Measurements from ENCODE around the gene PPM1N. TPM values are rescaled to one million over a fixed set of nuclear protein-coding genes. Genes with fewer than 3 reads are reported as not detected.
"Not testable (repeated sequence)": the region's sequence is repeated elsewhere in the genome, so short reads cannot be mapped to it uniquely, and the experiment has no call there.

Gene PPM1N
- total RNA-seq, 1 donor, result 0.99 TPM

GRCh38 chr19:45506246-45506988, 8.2 kb downstream of the PPM1N start:
- DNase-seq (ENCODE audit: low read depth), result peak; percentile 86
- H3K4me3 ChIP-seq (ENCODE audit: low read depth, low read length), result peak overlapping the region; percentile 98
- peak; percentile 44 for TF ChIP-seq CTCF (IDR thresholded peaks at IDR 0.05; ENCODE audit: insufficient read depth, low read length)

GRCh38 chr19:45506989-45507871, 9.0 kb downstream of the PPM1N start, which contains the start of gene VASP:
TSS of gene VASP (plus strand) at chr19:45507479. CDS start at chr19:45507772, 293 bp downstream.
- no peak for TF ChIP-seq CTCF (IDR thresholded peaks at IDR 0.05; ENCODE audit: insufficient read depth, low read length)
- peak; percentile 81 for DNase-seq (ENCODE audit: low read depth)
- H3K4me3 ChIP-seq (ENCODE audit: low read depth, low read length), result peak within 1 kb of the TSS; percentile 98

GRCh38 chr19:45507872-45508416, 9.7 kb downstream of the PPM1N start:
- DNase-seq (ENCODE audit: low read depth), result peak; percentile 31

GRCh38 chr19:45508417-45508860, 10.2 kb downstream of the PPM1N start:
- H3K4me3 ChIP-seq (ENCODE audit: low read depth, low read length), result peak overlapping the region; percentile 98
- no peak for DNase-seq (ENCODE audit: low read depth)
- TF ChIP-seq CTCF (IDR thresholded peaks at IDR 0.05; ENCODE audit: insufficient read depth, low read length), result no peak

More at GRCh38 chr19:45507872-45508416, 9.7 kb downstream of the PPM1N start:
- no peak for TF ChIP-seq CTCF (IDR thresholded peaks at IDR 0.05; ENCODE audit: insufficient read depth, low read length)
- H3K4me3 ChIP-seq (ENCODE audit: low read depth, low read length), result peak overlapping the region; percentile 98

- peak; percentile 37 for DNase-seq (ENCODE audit: low read depth)
- peak overlapping the region; percentile 98 for H3K4me3 ChIP-seq (ENCODE audit: low read depth, low read length)
- peak; percentile 2 for TF ChIP-seq CTCF (IDR thresholded peaks at IDR 0.05; ENCODE audit: insufficient read depth, low read length)
Measured at GRCh38 chr19:45508861-45509691, 10.8 kb downstream of the PPM1N start.

- H3K4me3 ChIP-seq (ENCODE audit: low read depth, low read length), result peak overlapping the region; percentile 98
- no peak for DNase-seq (ENCODE audit: low read depth)
- TF ChIP-seq CTCF (IDR thresholded peaks at IDR 0.05; ENCODE audit: insufficient read depth, low read length), result no peak
Measured at GRCh38 chr19:45509692-45510015, 11.4 kb downstream of the PPM1N start.

- DNase-seq (ENCODE audit: low read depth); H3K4me3 ChIP-seq (ENCODE audit: low read depth, low read length): not testable (repeated sequence)
Measured at GRCh38 chr19:45510352-45510751, 12.1 kb downstream of the PPM1N start.

All from fibroblast of the aortic adventitia (primary cell).